ENCODE results near the gene FMO5. TPM values are rescaled to one million over a fixed set of nuclear protein-coding genes. Genes with fewer than 3 reads are reported as not detected.

Gene FMO5
- total and polyA plus RNA-seq, 10 donors = 2.8 to 13.4 (median 5.1) TPM

DNA sequence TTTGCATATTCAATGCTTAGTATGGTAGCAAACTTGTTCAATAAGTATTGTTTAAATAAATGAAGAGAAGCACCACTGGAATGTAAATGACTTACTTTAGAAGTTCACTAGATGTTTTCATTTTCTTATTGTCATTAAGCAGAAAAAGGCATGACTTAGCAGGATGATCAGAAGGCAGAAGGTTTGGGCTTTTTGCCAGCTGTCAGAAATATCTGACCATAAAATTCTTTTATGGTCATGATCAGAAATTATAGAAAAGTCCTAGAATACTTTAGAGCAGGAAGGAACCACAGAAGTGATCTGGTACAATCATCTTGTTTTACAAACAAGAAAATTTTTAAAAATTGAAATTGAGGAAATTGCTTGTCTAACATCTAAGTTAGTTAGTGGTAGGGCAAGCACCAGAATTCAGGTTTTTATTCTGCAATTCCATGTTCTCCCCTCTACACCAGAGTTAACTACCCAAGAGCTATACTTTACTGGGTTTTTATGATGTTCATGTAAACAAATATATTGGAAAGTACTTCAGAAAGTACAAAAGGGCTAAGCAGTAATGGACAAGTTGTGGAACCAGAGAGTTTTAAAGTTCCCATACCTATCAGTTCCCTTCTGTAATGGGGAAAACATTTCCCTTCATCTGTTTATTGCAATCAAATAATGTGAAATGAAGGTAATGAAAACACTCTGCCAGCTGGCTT is 10.1 kb downstream of the FMO5 start:
- intact Hi-C loops (cut with DNase I; ENCODE audit: low total_unique reads) = no loop called here
- H3K4me1 ChIP-seq = peaks cover 0 to 34% (median 3%) of the 10 kb centered on the region in 6 donors
- no peak overlapping the region for H3K4me3 ChIP-seq
- H3K9me3 ChIP-seq = no peaks in the 10 kb centered on the region
- no peaks in the 10 kb centered on the region for H3K27me3 ChIP-seq (replicated peaks in 1 of 7)
- peaks cover 0 to 14% (median 0%) of the 10 kb centered on the region in 6 donors for H3K36me3 ChIP-seq
- DNase-seq = no peak
- no peak overlapping the region for H3K27ac ChIP-seq
- TF ChIP-seq POLR2AphosphoS5 (IDR thresholded peaks at IDR 0.05) (no peak), POLR2A (IDR thresholded peaks at IDR 0.05) (no peak), CTCF (IDR thresholded peaks at IDR 0.05 in 8 of 11, conservative IDR thresholded peaks at IDR 0.05 in 3 of 11) (no peak)

GRCh38 chr1:147214325-147214724 is 10.8 kb downstream of the FMO5 start:
- Histone ChIP-seq H3K4me1 (peaks cover 0 to 34% (median 3%) of the 10 kb centered on the region in 6 donors), H3K4me3 (no peak overlapping the region), H3K9me3 (no peaks in the 10 kb centered on the region), H3K27me3 (replicated peaks in 1 of 7) (no peaks in the 10 kb centered on the region), H3K27ac (no peak overlapping the region), H3K36me3 (peaks cover 0 to 14% (median 0%) of the 10 kb centered on the region in 6 donors)
- TF ChIP-seq POLR2A (IDR thresholded peaks at IDR 0.05) = no peak
- TF ChIP-seq CTCF (IDR thresholded peaks at IDR 0.05 in 8 of 11, conservative IDR thresholded peaks at IDR 0.05 in 3 of 11) = no peak
- TF ChIP-seq POLR2AphosphoS5 (IDR thresholded peaks at IDR 0.05) = no peak
- DNase-seq = no peak
- intact Hi-C loops (cut with DNase I; ENCODE audit: low total_unique reads) = no loop called here
- 71 to 81% (median 77%) methylated on average over 7 of the region's 7 CpGs for WGBS, 5 donors

- Histone ChIP-seq H3K27me3 (replicated peaks in 1 of 7) (no peaks in the 10 kb centered on the region), H3K27ac (no peak overlapping the region), H3K9me3 (no peaks in the 10 kb centered on the region), H3K4me3 (no peak overlapping the region), H3K36me3 (peaks cover 0 to 20% (median 0%) of the 10 kb centered on the region in 6 donors), H3K4me1 (peaks cover 0 to 28% (median 3%) of the 10 kb centered on the region in 6 donors)
- no peak for TF ChIP-seq POLR2A (IDR thresholded peaks at IDR 0.05)
- no peak for DNase-seq
- intact Hi-C loops (cut with DNase I; ENCODE audit: low total_unique reads) = no loop called here
Observed at GRCh38 chr1:147213271-147213670, 11.9 kb downstream of the FMO5 start.

- no peak for DNase-seq
- H3K4me3 ChIP-seq = no peak overlapping the region
- H3K9me3 ChIP-seq = no peaks in the 10 kb centered on the region
- no peaks in the 10 kb centered on the region for H3K27me3 ChIP-seq (replicated peaks in 1 of 7)
- peaks cover 0 to 20% (median 0%) of the 10 kb centered on the region in 6 donors for H3K36me3 ChIP-seq
- H3K27ac ChIP-seq = no peak overlapping the region
- 94 to 100% (median 99%) methylated on average over 2 of the region's 2 CpGs for WGBS, 5 donors
- peaks cover 0 to 28% (median 3%) of the 10 kb centered on the region in 6 donors for H3K4me1 ChIP-seq
- intact Hi-C loops (cut with DNase I; ENCODE audit: low total_unique reads) = no loop called here
- TF ChIP-seq POLR2AphosphoS5 (IDR thresholded peaks at IDR 0.05) (no peak), CTCF (IDR thresholded peaks at IDR 0.05 in 8 of 11, conservative IDR thresholded peaks at IDR 0.05 in 3 of 11) (no peak), POLR2A (IDR thresholded peaks at IDR 0.05) (no peak)
Observed at GRCh38 chr1:147211577-147211976, 13.6 kb downstream of the FMO5 start.

Data from spleen (tissue), 11 donors.